Inferior parietal cortex (tissue), 1 donor: ENCODE data around the gene PLIN1.

ENCODE experiments used
- DNase-seq: peaks from one replicate; pipeline ENCODE4 v3.0.0-alpha.2; 2016; ENCODE audit errors: extremely low spot score

PLIN1 gene

GRCh38 chr15:89628806-89629715 is 50.1 kb downstream of the PLIN1 start:
- DNase-seq: no peak

- no peak for DNase-seq
Measured at GRCh38 chr15:89628301-89628700, 50.9 kb downstream of the PLIN1 start.

GRCh38 chr15:89627256-89627970 is 51.8 kb downstream of the PLIN1 start:
- DNase-seq: no peak

GRCh38 chr15:89625716-89626115 is 53.5 kb downstream of the PLIN1 start:
- no peak for DNase-seq

GRCh38 chr15:89623165-89623564 is 56.0 kb downstream of the PLIN1 start:
- DNase-seq: no peak

- no peak for DNase-seq
Measured at GRCh38 chr15:89621547-89621946, 57.6 kb downstream of the PLIN1 start.

GRCh38 chr15:89616228-89616627 is 62.9 kb downstream of the PLIN1 start:
- DNase-seq: no peak

GRCh38 chr15:89615135-89615534 is 64.0 kb downstream of the PLIN1 start:
- no peak for DNase-seq
